Ureter (tissue), 1 donor: Measurements from ENCODE around the gene PRR33. TPM values are rescaled to one million over a fixed set of nuclear protein-coding genes. Genes with fewer than 3 reads are reported as not detected.
"Not testable (repeated sequence)": the region's sequence is repeated elsewhere in the genome, so short reads cannot be mapped to it uniquely, and the experiment has no call there.

Experiments
- DNase-seq: peaks from one replicate; pipeline ENCODE4 v3.0.0-alpha.2; 2020; ENCODE audit warnings: low spot score
- total RNA-seq: library from RNA; stranded (reverse); gene quantifications from one replicate; pipeline ENCODE4 v1.2.4, GENCODE V29; 2023
- donor health status: DM: yes; HTN: yes; CAD: no.

The PRR33 gene
- not detected for total RNA-seq

GRCh38 chr11:1891831-1892115, at the start of gene PRR33:
PRR33 (minus strand) TSS chr11:1891895; CDS start chr11:1890584, 1,311 bp downstream.
- no peak for DNase-seq

GRCh38 chr11:1939788-1940187, 48.1 kb upstream of the PRR33 start:
- not testable (repeated sequence) for DNase-seq

- peak; percentile 37 for DNase-seq
Measured at GRCh38 chr11:1939006-1939625, 47.4 kb upstream of the PRR33 start.

DNA sequence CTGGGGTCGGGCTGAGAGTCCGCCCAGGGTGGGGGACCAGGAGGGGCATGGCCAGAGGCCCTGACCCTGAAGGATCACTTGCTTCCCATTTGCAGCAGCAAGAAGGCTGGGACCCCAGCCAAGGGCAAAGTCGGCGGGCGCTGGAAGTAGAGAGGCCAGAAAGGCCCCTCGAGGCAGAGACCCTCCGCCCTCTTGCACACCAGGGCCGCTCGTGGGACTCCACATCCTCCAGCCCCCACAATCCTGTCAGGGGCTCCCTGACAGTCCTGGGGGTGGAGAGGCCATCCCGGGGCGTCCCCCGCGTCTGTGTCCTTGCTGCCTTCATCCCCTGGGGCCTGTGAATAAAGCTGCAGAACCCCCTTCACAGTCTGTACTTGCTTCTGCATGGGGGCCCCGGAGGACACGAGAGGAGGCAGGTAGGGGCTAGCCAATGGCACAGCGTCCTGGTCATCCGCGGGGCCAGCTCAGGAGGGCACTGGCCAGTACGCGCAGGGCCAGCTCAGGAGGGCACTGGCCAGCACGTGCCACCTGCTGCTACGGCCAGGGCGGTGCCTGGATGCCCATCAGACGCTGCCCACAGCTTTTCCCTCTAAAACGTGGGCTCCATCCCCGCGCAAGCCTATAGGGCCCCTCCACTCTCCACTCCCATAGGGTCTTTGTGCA, 46.8 kb upstream of the PRR33 start:
- DNase-seq: peak; percentile 37

DNA sequence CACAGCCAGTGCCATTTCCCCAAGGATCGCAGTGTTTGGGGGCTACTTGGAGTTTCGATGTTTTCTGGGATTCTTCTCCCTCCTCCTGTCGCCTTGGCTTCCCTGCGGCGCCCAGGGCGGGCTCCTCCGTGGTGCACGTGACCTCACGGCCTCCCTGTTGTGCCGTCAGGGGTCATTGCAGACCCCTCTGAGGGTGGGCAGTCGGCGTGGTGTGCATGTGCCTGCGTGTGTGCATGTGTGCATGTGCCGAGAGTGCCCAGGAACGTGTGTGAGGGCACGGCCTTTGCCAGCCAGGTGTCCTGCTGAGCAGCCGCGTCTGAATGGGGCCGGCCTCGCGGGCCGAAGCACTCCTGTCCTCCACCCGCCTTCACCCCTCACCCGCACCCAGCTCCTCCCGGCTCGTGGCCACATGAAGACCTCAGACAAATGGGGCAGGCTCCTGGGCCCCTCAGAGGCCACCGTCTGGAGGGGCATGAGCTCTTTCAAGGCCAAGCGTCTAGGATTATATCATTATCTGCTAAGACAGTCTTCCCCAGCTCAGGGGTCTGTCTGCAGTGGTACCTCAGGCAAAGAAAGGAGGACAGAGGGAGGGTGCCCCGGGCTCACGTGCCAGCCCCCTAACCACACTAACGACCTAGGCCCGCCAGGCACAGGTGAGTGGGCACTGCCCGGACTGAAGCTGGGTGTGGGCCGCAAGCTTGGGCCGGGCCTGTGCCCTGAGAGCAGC, 46.1 kb upstream of the PRR33 start:
- peak; percentile 39 for DNase-seq

DNA sequence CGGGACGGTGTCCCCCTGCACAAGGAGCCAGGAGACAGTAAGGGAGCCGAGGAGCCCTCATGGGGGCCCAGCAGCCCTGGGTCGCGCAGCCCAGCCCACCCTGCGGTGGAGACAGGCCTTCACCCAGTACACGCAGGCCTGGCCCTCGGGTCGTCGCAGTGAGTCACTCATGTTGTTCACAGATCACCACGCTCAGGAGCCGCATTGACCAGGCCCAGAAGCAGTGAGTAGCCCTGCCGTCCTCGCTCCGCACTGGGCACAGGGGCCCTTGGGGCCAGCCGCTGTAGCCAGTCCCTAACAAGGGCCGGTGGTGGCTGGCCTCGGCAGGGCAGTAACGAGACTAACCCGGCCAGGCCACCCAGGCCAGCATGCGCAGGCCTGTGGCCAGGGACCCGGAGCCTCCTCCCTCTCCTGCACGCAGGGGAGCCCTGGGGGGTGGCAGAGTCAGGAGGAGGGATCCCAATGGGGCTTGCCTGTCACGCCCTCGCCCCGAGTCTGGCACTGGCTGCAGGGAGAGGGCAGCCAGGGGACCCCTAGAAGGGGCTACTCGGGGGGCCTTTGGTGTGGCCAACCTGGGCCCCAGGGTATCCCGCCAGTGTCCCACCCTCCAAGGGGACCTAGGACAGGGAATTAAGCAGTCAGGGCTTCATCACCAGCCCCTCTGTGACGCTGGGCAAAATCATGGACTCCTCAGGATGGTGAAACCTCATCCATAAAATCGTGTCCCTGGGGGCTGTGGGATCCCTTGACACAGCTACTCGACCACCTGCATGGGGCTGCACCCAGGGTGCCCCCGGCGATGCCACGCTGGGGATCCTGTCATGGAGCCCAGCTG, 45.3 kb upstream of the PRR33 start:
- DNase-seq: peak; percentile 41

- peak; percentile 41 for DNase-seq
Measured at GRCh38 chr11:1936072-1936780, 44.5 kb upstream of the PRR33 start.

DNA sequence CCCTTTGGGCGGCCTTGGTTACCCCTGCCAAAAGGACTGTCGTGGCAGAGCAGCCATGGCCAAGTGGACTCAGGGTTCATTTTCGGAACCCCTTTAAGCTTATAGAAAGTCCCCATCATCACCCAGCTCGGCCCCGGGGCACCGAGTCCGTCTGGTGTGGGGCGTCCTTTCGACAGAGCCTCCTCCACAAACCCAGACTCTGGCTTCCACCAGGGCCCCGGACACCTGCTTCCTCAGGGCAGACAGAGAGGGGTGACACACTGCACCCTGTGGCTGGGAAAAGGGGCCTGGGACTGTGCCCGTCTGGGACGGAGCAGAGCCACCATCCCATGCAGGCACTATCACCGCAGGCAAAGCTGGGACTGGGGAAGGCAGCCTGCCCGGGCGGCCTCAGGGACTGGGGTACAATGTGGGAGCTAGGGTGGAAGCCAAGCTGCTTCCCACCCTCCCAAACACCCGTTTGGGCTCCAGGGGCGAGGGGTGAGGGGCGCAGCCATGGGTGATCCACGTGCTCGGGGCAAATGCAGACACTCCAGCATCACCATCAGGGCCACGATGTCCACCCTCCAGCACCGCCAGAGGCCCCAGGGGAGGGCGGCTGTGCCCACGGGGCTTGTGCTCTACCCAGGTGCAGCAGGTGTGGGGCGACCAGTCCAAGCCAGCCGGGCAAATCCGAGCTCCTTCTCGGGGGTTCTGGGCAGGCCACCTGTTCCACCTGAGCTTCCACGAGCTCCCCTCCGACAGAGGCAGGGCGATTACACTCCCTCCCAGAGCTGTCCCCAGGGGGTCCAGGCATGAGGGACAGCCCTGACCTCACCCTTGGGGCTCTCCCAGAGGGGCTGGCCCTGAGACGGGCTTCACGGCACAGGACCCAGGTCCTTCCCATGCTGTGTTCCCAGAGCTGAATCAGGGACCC, 43.7 kb upstream of the PRR33 start:
- DNase-seq: peak; percentile 37

GRCh38 chr11:1934335-1935155, 42.9 kb upstream of the PRR33 start:
- peak; percentile 38 for DNase-seq

- DNase-seq: peak; percentile 34
Measured at GRCh38 chr11:1933416-1934334, 42.0 kb upstream of the PRR33 start.

- peak; percentile 19 for DNase-seq
Measured at GRCh38 chr11:1932681-1933080, 41.0 kb upstream of the PRR33 start.

DNA sequence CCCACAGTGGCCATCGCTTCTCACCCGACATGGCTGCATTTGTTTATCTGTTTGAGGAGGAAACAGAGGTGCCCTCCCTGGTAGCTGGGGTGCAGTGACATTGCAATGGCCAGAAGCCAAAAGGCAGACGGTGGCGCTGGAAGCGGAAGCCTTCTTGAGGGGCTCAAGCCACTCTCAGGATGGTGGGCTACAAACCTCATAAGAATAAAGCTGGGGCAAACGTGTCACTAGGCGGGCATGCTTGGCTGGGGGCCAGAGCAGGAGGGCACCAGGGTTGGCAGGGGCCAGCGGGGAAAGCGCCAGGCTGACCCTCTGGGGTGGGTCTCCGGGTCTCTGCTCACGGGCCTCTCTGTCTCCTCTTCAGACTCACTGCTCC, 40.4 kb upstream of the PRR33 start:
- peak; percentile 34 for DNase-seq

DNA sequence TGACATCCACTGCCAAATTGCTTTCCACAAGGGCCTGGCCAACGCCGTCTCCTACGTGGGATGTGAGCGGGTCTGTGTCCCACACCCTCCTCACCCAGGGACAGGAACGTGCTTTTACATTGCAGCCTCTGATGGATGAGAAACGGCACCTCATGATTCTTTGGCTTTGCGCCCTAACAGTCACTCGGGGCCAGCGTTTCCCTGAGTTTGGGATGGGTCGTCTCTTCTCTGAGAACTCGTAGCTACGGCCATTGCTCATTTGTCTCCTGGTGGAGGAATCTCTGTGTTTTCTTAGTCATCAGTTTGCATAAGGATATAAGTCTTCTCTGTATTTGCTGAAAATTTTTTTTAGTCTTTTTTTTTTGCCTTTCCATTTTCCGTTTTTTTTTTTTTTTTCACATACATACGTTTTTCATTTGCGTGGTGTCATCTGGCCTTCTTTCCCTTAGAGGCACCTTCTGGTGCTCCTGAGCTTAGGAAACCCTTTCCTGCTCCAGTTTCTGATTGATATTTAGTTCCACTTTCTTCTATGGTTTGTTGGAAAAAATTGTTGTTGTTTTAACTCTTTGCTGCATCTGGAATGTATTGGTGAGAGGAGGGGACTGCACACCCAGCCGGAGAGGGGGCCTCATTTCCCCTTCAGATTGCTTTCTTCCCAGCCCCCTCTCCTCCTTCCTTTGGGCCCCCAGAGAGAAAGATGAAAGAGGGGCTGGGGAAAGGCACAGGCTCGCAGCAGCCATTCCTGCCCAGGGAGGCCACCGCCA, 39.8 kb upstream of the PRR33 start:
- DNase-seq: no peak

DNA sequence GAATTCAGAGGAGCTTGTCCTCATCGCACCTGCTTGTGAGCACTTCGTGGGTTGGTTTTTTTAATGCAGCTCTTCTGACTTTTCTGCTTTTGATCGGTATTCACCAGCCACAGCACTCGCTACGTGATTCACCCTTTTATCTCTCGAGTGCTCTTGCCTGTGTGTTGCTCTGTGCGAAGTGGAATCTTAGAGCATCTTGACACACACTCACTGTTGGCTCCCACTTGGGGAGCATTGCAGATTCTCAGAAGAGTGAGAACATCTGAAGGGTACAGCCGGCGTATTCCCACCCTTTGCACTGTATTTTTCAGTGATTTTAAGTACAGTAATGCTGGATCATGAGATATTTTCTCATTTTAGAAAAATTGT, 38.8 kb upstream of the PRR33 start:
- no peak for DNase-seq

DNA sequence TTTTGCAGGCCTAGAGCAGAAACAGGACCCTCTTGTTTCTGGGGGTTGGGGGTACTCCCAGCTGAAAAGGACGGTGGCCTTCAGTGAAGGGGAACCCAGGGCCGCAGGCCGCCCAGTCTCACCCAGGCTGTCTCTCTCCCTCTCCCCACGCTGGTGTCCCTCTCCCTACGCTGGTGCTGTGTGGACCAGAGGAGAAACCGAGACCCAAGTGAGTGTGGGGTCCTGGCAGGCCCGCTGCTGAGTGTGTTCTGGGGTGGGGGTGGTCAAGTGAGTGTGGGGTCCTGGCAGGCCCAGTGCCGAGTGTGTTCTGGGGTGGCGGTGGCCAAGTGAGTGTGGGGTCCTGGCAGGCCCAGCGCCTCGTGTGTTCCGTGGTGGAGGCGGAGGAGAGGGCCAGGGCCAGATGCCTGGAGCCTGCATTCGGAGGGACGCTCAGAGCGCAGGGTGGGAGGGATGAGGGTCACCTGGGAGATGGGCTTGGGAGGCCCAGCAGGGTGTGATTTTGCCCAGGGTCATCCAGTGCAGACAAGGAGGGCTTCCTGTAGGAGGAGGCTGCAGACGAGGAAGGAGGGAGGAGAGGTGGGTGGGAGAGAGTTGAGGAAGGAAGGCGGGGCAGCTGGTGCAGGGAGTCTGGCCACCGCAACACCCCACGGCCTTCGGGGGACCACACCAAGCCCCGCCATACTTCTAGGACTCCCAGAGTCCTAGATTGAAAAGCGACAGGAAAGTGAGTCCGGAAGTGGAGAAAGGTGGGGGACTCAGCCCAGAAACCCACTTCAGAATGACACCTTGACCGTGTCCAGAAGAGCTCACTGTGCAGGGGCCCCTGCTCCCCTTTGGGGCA, 38.1 kb upstream of the PRR33 start:
- DNase-seq: no peak

DNA sequence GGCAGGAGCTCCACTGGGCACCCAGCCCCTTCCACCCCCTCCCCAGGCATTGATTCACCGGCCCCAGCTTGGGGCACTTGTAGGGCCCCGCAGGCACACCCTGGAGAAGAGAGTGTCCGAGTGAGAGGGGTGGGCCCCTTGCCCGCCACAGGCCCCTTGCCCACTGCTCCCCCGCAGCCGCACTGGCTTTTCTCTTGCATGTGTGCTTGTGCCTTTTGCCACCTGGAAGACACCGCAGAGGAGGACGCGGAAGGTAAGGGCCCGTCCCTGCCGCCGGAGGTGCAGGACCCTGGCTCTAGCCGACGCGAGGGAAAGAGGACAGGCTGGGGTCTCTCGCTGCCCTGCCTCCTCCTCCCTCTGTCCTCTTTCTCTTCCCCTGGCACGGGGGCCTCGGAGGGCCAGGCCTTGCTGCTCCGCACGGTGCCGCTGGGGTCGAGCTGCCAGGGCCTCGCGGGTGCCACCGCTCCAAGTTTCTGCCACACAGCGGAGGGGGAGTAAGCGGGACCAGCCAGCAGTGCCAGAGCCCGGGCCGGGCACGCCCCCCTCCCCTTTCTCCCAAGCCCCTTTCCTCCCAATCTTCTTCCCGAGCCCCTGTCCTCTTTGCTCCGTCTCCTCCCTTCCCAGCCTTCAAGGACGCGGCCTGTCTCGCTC, 37.3 kb upstream of the PRR33 start:
- no peak for DNase-seq
